Measurements from ENCODE around the gene PKNOX2. TPM values are rescaled to one million over a fixed set of nuclear protein-coding genes. Genes with fewer than 3 reads are reported as not detected.

Gene PKNOX2
- total RNA-seq, 1 donor from 2014 or later, result 21.5 TPM

DNA sequence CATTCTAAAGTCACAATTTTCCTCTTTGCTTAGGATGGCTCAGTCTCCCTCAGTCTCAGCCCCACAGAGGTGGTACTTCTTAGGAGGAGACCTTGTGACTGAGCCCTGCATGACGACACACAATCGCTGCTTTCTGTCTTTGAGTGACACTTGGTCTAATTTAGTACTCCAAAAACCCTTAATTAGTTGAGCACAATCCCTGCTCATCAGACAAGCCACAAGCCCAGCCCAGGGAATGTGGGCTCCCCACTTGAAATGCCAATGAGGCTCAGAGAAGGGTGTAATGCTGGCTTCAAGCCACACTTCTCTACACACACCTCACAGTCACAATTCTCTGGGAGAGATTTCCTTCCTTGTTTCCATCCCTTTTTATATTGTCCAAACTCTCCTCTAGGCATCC lies 229.7 kb downstream of the PKNOX2 start:
- TF ChIP-seq, protein P1, sequence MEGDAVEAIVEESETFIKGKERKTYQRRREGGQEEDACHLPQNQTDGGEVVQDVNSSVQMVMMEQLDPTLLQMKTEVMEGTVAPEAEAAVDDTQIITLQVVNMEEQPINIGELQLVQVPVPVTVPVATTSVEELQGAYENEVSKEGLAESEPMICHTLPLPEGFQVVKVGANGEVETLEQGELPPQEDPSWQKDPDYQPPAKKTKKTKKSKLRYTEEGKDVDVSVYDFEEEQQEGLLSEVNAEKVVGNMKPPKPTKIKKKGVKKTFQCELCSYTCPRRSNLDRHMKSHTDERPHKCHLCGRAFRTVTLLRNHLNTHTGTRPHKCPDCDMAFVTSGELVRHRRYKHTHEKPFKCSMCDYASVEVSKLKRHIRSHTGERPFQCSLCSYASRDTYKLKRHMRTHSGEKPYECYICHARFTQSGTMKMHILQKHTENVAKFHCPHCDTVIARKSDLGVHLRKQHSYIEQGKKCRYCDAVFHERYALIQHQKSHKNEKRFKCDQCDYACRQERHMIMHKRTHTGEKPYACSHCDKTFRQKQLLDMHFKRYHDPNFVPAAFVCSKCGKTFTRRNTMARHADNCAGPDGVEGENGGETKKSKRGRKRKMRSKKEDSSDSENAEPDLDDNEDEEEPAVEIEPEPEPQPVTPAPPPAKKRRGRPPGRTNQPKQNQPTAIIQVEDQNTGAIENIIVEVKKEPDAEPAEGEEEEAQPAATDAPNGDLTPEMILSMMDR (conservative IDR thresholded peaks at IDR 0.05), result no peak
- DNase-seq (ENCODE audit: low read depth, low spot score), result no peak
- Mint-ChIP-seq H3K9me3 (no peaks in the 10 kb centered on the region), H3K27ac (ENCODE audit: unreplicated experiment) (no peak overlapping the region), H3K36me3 (ENCODE audit: low read depth) (peaks cover 2% of the 10 kb centered on the region), H3K4me1 (peaks cover 3% of the 10 kb centered on the region), H3K4me3 (no peak overlapping the region), H3K27me3 (ENCODE audit: low read depth) (no peaks in the 10 kb centered on the region)

DNA sequence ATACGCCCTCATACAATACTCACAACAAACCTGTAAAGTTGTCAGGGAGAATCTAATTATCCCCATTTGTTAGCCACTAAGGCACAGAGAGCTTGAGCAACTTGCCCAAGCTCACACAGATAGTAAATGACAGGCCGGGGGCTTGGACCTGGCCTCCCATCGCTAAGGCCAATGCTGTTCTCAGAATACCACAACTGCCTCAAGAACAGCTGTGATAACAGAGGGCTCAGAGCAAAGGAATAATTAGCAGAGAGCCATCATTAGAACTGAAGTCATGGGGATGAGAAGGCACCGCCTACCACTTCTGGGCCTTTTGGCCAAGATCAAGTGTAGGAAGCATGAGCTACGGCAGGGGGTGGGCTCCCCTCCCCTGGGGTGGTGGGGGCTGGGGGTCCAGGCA lies 232.9 kb downstream of the PKNOX2 start:
- TF ChIP-seq, protein P1 (conservative IDR thresholded peaks at IDR 0.05), result no peak
- Mint-ChIP-seq H3K4me1 (peaks cover 9% of the 10 kb centered on the region), H3K4me3 (no peak overlapping the region)

DNA sequence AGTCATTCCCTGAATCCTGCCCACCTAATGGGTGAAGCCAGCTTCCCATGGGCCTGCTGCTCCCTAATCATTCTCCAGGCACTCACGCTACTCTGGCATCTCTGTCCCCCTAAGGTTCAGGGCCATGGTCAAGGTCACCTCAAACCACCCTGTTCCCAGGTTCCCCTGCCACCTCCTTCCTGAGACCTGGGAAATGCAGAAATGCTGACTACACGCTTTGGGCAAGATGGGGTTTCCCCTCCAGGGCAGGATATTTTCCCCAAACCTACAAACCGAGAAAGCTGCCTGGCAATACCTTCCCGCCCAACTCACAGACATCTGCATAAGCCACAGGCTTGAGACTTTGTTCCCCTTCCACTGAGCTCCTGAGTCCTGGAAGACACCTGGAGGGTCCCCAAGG lies 233.9 kb downstream of the PKNOX2 start:
- Mint-ChIP-seq H3K4me1 (peaks cover 13% of the 10 kb centered on the region), H3K9me3 (no peaks in the 10 kb centered on the region), H3K27me3 (ENCODE audit: low read depth) (peaks cover 4% of the 10 kb centered on the region), H3K4me3 (no peak overlapping the region), H3K27ac (ENCODE audit: unreplicated experiment) (no peak overlapping the region), H3K36me3 (ENCODE audit: low read depth) (peaks cover 4% of the 10 kb centered on the region)
- DNase-seq (ENCODE audit: low read depth, low spot score), result no peak
- TF ChIP-seq, protein P1 (conservative IDR thresholded peaks at IDR 0.05), result no peak

More for the DNA sequence above, 232.9 kb downstream of the PKNOX2 start:
- H3K27me3 Mint-ChIP-seq (ENCODE audit: low read depth), result no peaks in the 10 kb centered on the region
- no peak for DNase-seq (ENCODE audit: low read depth, low spot score)
- no peak overlapping the region for H3K27ac Mint-ChIP-seq (ENCODE audit: unreplicated experiment)
- peaks cover 4% of the 10 kb centered on the region for H3K36me3 Mint-ChIP-seq (ENCODE audit: low read depth)
- no peaks in the 10 kb centered on the region for H3K9me3 Mint-ChIP-seq

DNA sequence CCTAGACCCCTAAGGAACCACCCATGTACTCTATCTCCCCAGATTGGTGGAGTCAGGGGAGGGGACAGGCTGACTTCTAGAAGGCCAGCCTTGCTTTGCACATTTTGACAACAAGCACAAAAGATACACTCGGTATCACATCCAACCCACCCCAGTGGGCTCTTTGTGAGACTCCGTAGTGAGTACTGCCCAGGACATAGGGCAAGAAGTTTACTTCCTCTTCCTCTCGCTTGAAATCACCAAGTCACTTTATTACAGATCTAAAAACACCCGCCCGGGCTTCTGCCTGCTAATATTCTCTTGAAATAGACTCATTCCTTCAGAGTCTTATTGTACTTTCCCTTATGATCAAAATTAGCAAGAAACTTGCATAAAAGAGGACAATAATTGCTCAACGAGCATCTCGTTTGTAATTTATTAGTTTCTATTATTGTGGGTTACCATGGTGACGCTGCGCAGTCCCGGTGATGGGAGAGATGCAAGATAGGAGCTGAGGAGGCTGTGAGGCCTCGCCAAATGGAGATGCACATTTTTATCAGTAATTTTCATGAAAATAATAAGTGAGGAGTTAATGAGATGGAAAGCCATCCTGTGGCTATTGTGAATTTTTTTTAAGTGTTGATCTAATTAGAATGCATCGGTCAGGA lies 234.6 kb downstream of the PKNOX2 start:
- peaks cover 20% of the 10 kb centered on the region for H3K4me1 Mint-ChIP-seq

DNA sequence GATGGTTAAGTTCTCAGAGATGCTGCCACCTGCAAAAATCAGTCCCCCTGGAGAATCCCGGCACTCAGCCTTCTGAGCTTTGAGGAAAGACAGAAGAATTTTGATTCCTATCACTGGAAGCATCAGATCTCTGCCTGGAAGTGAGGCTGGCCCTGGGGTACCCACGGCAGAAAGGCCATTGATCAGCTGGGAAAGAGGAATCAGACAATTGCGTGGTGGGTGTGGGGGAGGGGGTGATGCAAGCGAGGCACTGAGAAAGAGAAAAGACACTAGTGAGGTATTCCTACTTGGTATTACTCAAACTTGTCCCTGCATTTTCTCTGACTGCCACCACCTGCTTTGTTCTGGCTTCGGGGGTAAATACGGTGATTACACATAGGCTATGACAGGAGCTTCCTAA lies 235.4 kb downstream of the PKNOX2 start:
- peaks cover 11% of the 10 kb centered on the region for H3K27me3 Mint-ChIP-seq (ENCODE audit: low read depth)
- H3K36me3 Mint-ChIP-seq (ENCODE audit: low read depth), result peaks cover 4% of the 10 kb centered on the region
- H3K9me3 Mint-ChIP-seq, result no peaks in the 10 kb centered on the region
- DNase-seq (ENCODE audit: low read depth, low spot score), result no peak
- peaks cover 28% of the 10 kb centered on the region for H3K4me1 Mint-ChIP-seq
- no peak overlapping the region for H3K27ac Mint-ChIP-seq (ENCODE audit: unreplicated experiment)
- TF ChIP-seq, protein P1 (conservative IDR thresholded peaks at IDR 0.05), result no peak
- H3K4me3 Mint-ChIP-seq, result no peak overlapping the region

More for the DNA sequence above, 234.6 kb downstream of the PKNOX2 start:
- TF ChIP-seq, protein P1 (conservative IDR thresholded peaks at IDR 0.05), result no peak
- Mint-ChIP-seq H3K4me3 (no peak overlapping the region), H3K36me3 (ENCODE audit: low read depth) (peaks cover 4% of the 10 kb centered on the region), H3K9me3 (no peaks in the 10 kb centered on the region), H3K27me3 (ENCODE audit: low read depth) (peaks cover 6% of the 10 kb centered on the region), H3K27ac (ENCODE audit: unreplicated experiment) (peak overlapping the region; percentile 44)
- no peak for DNase-seq (ENCODE audit: low read depth, low spot score)
